GM18526 (cell line): ENCODE measurements around the gene TMEM63B.
A peak's percentile ranks its signal among the peaks of the same experiment; 100 is the strongest.

Experiments
- POLR2A ChIP-seq: IDR thresholded peaks from 3 replicates; pipeline ENCODE4 v1.6.1; 2011; ENCODE audit not compliant: insufficient read length; ENCODE audit errors: extremely low read depth

TMEM63B gene

DNA sequence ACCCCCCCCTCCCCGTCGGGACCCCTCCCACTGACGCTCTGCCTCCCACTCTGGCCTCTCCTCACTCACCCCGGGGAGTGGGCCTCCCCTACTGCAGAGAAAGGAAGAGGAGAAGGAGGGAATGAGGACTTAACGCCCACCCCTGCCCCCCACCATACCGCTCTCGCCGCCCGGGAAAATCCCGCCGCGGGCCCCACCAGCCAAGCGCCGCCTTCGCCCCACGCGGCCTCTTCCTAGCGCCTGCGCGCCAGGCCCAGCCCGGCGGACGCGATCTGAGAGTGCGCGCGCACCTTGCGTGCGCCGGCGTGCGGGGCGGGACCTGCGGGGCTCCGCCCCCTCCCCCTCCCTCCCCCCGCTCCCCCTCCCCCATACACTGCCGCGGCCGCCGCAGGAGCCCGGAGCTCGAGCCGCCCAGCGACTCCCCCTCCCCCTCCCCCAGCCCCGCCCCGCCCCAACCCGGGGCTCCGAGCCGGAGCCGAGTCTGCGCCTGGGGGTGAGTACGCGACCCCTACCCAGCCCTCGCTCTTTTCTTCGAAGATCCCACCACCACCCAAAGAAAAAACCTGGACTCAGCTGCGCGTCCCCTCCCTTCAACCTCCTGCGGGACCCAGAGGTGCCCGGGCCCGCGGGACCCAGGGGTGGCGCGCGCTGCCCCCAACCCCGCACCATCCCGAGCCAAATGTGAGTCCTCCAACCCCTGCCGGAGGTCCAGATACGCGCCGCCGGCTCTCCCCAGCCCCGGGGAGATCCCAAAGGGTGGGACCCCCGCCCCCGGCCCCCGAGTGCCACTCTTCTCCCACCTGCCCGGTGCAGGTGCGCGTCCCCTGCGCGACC is at the start of gene TMEM63B, which contains the start of gene MRPL14:
Gene TMEM63B (plus strand): TSS at position 369 of the 834 bp plus-strand sequence. CDS start 7,031 bp downstream, outside the sequence.
Gene MRPL14 (minus strand): TSS at position 267 of the 834 bp plus-strand sequence. CDS start 10,841 bp downstream, outside the sequence.
- TF ChIP-seq POLR2A, result peak; percentile 69

DNA sequence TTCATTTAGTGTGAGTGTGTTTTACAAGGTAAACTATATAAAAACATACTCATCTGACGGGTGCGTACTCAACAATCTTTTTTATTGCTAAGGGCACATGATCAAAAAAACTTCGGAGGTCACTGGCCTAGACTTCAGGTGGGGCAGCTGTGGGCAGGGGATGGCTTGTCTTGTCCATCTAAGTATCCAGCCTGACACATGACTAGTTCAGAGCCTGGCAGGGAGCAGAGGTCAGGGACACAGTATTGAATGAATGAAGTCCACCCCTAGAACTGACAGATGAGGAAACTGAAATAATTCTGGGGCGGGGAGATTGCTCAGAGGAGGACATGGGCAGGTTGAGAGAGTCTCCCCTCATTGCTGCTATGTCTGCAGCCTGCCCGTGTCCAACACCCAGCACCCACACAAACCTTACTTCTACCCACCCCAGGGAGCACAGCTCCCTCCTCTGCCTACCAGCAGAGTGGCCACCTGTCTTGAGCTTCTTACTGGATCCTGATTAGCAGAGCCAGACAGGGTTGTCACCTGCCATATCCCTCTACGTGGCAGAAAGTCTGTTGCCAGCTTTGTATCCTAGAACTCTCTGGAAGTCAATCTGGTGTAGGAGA is 49.0 kb upstream of the TMEM63B start:
- TF ChIP-seq POLR2A, result no peak

DNA sequence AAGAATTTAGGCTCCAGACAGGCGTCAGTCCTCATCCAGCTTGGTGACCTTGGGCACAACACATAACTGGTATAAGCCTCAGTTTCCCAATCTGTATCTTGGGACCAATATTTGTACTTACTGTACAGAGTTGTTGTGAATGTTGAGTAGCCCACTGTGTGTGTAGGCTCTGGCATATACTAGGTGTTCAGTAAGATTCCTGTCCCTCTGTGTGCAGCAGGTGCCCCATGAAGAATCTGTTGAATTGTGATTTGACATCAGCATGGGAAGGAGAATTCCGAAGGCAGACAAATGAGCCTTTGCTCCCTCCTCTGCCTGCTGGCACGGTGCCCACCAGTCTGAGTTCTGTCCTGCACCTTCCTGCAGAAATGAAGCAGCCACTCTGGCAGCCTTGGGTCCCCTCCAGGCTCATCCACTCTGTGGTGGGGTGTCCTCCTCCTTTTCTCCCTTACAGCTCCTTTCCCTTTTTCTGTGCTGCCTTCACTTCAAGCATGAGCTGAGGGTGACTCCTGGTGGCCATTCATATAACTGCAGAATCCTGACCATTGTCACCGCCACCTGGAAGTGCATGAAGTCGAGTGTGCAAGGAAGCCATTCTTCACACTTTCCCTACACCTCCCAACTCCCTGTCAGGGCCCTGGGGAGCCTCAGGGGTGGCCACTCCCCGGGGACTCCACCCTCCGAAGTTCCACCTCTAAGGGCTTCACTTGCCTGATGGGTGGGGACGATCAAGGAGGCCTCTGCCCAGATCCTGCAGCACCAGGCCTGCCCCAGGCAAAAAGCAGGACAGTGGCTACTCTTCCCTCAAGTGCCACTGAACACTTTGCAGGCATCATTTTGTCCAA is 48.3 kb upstream of the TMEM63B start:
- TF ChIP-seq POLR2A, result no peak

DNA sequence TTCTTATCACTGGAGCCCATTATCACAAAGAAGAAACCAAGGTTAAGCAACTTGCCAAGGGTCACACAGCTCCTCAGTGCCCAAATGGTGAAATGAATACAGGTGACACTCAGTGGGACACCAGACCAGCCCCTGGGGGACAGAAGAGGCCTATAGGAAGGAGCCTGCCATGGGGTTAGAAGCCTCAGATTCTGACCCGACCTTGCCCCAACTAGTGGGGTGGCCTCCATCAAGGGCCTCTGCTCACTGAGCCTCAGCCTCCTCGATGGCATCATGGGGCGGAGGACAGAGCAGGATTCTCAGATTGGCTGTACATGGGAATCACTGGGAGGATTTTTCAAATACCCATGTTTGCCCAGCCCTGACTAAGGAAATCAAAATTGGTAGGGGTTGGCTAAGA is 47.7 kb upstream of the TMEM63B start:
- TF ChIP-seq POLR2A, result no peak

DNA sequence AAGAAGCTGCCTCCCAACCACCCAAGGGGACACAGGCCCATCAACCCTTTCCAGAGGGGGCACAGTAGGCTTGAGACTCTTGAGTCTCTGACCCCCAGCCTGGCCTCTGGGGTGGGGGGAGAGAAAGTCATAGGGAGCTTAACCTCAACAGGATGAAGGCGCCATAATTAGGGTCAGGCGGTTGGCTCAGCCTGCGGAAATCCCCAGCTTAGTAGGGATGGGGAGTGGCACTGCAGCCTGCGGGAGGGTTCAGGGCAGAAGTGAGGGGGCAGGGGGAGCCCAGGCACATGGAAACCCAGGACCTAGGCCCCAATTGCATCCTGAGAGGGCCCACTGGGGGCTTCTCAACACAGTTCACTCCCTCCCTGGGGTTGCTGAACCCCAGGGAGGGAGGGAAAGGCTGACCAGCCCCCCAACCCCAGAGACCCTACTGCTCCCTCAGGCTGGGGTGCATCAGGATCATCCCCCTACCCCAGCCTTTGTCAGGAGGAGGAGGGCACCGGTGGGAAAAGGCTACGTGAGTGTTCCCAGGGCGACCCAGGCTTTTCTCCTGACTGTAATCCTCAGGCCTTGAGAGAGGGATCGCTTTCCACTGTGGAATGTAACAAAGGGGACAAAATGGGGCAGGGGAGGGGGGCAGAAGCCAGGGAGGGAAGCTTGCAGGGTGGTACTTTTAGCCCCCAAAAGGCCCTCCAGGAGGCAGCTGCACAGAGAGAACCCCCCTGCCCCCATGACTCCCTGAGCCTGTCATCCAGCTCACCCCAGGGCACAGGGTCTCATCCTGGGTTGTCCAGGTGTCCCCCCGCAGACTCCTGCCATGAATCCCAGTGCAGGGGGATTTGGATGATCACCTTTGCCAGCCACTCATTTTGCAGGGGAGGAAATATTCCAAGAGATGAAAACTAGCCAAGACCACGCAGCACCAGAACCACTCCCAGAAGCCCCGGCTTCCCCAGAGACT is 46.5 kb upstream of the TMEM63B start:
- no peak for TF ChIP-seq POLR2A

DNA sequence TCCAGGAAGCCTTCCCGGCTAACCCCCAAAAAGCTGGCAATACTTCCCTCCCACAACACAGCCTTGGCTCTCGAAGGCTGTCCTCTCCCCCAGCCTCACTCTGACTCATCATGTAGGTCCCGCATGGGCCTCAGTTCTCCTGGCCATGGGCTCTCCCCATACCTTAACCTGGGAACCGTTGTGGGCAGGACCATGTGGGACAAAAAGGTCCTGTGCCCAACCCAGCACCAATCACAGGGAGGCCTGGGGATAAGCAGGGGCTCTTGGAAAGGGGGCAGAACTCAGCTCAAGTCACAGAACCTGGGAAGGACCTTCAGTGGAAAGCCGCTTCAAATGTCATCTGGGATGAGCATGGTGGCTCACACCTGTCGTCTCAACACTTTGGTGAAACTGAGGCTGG is 45.6 kb upstream of the TMEM63B start:
- TF ChIP-seq POLR2A, result no peak

DNA sequence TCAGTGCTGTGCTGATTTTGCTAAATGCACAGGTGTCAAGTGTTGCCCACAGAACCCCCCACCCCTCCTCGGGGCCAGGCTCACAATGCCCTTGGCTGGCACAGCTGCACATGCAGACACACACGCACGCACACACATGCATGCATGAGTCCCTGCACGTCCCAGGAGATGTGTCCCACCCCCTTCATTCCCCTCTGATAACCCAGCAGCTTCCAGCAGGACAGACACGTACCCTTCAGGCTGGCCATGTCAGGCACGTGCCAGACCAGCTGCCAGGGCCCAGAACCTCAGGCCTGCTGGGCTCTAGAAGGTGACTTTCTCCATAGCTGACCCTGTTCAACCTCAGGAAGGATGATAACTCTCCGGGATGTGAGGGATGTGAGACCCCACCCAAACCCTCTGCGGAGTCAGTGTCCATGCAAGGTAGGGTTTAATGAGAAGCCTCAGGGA is 44.5 kb upstream of the TMEM63B start:
- TF ChIP-seq POLR2A, result no peak

DNA sequence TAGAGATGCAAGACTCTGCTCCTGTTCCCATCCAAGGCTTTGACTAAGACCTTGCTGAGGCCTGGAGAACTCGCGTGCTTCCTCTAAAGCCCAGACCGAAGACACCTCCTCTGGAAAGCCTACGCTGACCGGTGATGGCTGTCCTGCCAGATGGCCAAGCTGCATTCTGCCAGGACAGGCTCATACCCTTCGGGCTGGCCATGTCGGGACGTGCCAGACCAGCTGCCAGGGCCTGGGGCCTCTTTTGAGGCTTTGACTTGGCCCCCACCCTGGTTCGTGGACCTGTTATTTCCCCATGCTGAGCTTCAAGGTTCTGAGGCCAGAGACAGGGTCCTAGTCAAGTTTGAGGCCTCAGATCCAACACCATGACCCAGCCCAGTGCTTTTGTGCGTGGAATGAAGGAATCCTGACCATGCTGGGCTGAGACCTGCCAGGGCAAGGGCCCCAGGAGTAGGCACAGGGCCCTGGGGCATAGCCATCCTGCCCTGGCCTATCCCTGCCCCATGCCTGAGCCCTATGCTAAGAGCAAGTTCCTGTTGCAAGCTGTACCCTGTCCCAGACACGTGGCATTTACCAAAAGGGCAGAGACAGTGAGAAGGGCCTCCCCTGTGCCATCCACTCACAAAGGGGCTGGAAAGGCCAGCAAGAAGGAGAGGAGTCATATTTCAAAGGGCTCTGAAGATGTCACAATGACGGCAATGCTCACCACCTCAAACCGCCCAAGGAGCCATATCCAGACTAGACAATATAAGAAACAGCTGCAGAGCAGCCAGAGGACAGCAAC is 42.9 kb upstream of the TMEM63B start:
- TF ChIP-seq POLR2A, result no peak

DNA sequence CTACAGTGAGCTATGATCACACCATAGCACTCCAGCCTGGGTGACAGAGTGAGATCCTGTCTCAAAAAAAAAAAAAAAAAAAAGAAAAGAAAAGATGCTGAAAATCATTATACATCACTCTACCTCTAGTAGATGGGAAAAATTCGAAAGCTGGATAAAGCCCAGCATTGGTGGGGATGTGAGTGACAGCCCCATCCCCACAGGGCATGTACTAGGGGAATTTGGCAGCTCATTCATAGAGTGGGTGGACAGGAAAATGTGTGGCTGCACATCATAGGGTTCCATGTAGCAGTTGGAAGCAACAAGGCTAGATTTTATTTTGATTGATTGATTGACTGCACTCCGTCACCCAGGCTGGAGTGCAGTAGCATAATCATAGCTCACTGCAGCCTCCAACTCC is 42.1 kb upstream of the TMEM63B start:
- TF ChIP-seq POLR2A, result no peak

DNA sequence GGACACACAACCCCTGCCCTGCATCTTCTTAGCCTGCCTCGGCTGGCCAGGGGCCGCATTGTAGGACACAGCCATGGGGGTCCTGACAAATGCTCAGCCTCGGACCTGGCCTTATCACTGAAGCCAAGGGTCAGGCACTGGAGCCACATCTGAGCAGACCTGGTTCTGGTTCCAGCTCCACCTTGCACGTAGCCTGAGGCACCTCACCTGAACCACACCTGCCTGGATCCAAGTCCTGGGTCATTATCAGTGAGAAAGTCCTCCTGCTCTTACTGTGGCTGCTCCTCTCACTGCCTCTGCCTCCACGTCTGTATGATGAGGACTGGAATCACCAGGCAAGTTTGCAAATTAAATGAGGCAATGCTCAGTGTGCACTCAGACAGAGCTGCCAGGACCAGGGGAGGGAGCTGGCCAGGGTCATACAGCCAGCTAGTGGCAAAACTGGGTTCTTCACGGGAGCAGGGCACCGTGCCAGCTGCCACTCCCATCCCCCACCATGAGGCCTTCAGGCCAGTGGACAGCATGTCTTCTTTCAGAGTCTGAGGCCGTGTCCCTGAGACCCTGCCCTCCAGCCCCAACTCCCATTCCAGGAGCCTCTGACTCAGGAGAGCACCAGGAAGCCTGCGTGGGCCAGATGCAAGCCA is 40.3 kb upstream of the TMEM63B start:
- no peak for TF ChIP-seq POLR2A

DNA sequence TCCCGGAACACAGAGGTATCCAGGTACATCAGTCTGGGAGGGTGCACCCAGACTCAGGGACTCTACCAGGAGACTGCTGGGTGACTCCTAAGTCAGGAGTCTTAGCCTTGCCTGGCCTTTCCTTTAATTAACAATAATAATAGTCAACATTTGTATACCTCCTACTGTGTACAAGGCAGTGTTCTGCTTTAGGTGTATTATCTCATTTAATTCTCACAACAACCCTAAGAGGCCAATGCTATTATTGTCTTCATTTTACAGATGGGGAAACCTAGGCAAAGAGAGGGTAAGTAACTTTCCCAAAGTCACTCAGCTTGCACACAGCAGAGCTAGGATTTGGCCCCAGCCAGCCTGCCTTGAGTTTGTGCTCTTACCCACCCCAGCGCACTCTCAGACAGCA is 39.7 kb upstream of the TMEM63B start:
- TF ChIP-seq POLR2A, result no peak

DNA sequence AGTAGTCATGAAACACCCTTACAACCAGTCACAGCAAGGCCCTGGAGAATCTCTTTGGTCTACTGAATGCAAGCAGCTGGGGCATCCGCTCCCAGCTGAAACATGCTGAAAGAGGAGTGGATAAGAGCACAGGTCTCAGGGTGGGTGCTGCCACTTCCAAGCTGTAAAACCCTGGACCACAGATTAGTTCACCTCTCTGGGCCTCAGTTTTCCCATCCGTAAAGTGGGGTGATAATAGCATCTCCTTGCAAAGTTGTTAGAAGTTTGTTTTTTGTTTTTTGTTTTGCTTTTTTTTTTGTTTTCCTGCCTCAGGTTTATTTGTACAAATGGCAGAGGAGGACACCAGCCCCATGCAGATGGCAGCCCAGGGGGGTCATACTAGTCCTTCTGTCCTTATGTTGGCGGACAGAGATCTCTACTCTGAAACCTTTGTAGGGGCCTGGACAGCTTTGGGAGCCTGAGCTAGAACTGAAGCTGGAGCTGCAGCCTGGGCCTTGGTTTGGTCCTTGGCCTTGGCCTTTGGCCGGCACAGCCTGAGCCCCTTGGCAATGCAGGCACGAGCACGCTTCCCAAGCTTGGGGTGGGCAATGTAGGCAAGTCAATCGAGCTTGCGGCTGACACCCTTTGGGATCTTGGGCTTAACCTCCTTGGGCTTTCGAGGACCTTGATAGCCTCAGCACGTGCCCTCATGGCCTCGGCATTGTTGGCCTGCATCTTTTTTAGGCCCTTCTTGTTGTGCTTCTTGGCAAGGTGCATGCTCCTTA is 38.3 kb upstream of the TMEM63B start:
- no peak for TF ChIP-seq POLR2A

DNA sequence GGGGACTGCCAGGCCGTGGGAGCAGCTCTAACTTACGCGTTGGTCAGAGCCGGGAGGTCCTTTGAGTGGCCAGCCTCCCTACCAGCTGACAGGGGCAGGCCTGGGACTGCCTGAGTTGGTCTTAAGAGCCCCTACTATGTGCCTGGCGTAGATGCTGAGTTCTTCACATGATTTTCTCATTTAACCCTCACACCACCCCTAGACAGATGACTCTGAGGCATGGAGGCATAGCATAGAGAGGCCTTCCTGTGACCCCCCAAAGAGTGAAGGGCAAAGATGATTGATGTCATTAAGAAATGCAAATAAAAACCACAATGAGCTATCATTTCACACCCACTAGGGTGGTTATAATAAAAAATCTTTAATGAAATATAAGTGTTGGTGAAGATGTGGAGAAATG is 36.9 kb upstream of the TMEM63B start:
- TF ChIP-seq POLR2A, result no peak
